ENCODE results near the gene SLC2A1. TPM values are rescaled to one million over a fixed set of nuclear protein-coding genes. Genes with fewer than 3 reads are reported as not detected.

SLC2A1 gene
- total RNA-seq, 2 experiments from 2014 or later = 105 to 114 TPM

DNA sequence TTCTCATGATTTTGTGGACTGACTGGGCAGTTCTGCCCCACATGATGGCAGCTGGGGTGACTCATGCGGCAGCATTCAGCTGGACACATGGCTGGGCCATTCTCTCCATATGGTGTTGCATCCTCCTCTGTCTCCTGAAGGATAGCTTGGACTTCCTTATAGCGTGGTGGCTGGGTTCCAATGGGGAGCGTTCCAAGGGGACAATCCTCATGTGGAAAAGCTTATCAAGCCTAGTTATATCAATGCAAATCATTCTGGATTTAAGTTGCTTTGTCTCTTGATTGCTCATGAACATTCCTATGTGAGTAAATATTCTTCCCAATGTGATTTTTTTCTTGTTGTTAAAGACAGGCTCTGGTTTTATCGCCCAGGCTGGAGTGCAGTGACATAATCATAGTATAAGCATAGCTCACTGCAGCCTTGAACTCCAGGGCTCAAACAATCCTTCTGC lies 13.2 kb upstream of the SLC2A1 start:
- Mint-ChIP-seq H3K9me3 (no peaks in the 10 kb centered on the region), H3K27me3 (no peaks in the 10 kb centered on the region), H3K4me1 (no peaks in the 10 kb centered on the region), H3K27ac (no peak overlapping the region), H3K36me3 (peaks cover 2% of the 10 kb centered on the region), H3K4me3 (no peak overlapping the region)
- no peak for DNase-seq

DNA sequence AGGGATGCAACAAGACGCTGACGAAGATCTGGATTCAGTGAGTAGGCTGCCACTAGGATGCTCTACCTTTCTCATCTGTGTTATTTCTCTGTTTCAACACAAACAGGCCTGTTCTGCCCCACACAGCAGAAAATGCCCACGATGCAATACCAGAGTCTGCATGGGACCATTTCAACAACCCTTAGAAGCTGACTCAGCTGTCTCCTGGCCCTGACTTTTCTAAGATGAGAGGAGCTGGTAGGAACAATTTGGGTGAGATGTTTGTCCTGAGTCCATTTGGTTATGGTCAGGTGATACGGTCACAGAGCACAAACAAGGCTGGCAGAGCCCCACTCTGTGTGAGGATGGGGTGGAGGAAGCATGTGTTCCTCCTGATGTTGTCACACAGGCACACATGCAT lies 11.5 kb upstream of the SLC2A1 start:
- Mint-ChIP-seq H3K4me1 (no peaks in the 10 kb centered on the region), H3K27me3 (no peaks in the 10 kb centered on the region), H3K36me3 (no peaks in the 10 kb centered on the region), H3K4me3 (no peak overlapping the region), H3K27ac (no peak overlapping the region), H3K9me3 (no peaks in the 10 kb centered on the region)
- DNase-seq = no peak

DNA sequence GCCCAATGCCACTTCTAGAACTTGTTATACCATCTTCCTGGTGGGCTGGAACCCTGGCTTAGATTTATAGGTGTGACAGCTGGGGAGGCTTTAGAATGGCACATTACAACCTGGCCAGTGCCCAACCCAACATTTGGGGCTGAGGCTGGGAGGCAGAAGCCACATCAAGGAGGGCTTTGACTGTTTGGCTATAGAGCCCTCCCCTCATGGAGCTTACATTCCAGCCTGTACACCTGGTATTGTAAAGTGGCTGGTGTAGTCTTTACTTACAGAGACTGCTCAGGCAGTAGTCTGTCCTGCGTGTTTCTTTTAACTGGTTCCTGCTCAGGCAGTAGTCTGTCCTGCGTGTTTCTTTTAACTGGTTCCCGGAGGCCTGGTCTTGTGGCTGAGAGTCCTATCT lies 10.0 kb upstream of the SLC2A1 start:
- H3K36me3 Mint-ChIP-seq = no peaks in the 10 kb centered on the region
- H3K27me3 Mint-ChIP-seq = no peaks in the 10 kb centered on the region
- H3K4me1 Mint-ChIP-seq = peaks cover under 1% of the 10 kb centered on the region
- H3K4me3 Mint-ChIP-seq = no peak overlapping the region
- no peaks in the 10 kb centered on the region for H3K9me3 Mint-ChIP-seq
- DNase-seq = no peak
- no peak overlapping the region for H3K27ac Mint-ChIP-seq

DNA sequence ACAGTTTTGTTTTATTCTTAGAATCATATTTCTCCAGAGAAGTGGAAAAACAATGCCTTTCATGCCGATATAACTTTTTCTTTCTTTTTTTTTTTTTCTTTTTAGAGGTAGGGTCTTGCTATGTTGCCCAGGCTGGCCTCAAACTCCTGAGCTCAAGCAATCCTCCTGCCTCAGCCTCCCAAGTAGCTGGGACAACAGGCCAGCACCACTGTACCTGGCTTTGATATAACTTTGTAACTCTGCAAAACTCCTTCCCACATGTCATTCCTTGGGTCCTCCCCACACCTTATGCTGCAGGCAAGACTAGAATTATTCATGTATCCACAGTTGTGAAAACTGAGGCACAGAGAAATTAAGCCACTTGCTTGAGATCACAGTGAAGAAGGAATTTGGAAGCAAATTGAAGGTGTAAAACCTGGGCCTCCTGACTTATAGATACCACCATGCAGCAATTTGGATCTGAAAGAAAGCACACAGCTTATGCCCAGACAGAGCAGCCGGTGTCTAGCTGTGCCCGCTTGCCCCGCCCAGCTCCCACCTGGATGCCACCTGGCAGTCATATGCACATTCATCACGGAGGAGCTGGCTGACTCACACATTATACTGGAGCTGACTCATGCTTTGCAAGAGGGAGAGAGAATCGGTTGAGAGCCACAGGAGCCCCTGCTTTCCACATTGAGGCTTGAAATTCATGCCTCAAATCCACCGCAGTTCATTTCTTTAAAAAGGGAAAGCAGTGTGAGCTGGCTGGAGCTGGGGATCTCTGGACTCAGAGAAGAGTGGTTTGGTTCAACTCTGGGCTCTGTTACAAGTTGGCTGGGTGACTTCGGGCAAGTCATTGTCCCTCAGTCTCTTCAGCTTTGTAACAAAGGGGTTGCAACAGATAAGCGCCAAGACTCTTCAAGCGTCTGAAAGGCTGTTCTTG lies 8.3 kb upstream of the SLC2A1 start:
- no peak overlapping the region for H3K4me3 Mint-ChIP-seq

DNA sequence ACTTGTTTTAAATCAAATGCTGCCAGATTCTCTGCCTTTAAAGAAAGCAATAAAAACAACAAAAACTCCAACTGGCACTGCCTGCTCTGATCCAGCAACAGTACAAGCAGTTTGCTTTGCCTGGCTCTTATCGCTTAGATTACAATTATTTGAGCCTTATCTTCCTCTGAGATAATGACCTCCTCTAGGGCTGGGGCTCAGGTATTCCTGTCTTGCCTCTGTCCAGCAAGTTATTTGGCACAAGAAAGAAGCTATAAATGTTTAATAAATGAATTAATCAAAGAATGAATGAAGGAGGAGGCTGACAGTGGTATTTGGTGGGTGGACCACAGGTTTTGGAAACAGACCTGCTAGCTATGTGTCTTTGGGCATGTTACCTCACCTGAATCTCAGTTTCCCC lies 6.7 kb upstream of the SLC2A1 start:
- Mint-ChIP-seq H3K4me3 (no peak overlapping the region), H3K4me1 (peaks cover 19% of the 10 kb centered on the region), H3K27me3 (no peaks in the 10 kb centered on the region), H3K9me3 (no peaks in the 10 kb centered on the region), H3K36me3 (no peaks in the 10 kb centered on the region), H3K27ac (no peak overlapping the region)
- no peak for DNase-seq

More for the DNA sequence above, 8.3 kb upstream of the SLC2A1 start:
- H3K27ac Mint-ChIP-seq = no peak overlapping the region
- H3K27me3 Mint-ChIP-seq = no peaks in the 10 kb centered on the region
- no peaks in the 10 kb centered on the region for H3K9me3 Mint-ChIP-seq
- H3K4me1 Mint-ChIP-seq = peaks cover 13% of the 10 kb centered on the region
- DNase-seq = no peak
- no peaks in the 10 kb centered on the region for H3K36me3 Mint-ChIP-seq

DNA sequence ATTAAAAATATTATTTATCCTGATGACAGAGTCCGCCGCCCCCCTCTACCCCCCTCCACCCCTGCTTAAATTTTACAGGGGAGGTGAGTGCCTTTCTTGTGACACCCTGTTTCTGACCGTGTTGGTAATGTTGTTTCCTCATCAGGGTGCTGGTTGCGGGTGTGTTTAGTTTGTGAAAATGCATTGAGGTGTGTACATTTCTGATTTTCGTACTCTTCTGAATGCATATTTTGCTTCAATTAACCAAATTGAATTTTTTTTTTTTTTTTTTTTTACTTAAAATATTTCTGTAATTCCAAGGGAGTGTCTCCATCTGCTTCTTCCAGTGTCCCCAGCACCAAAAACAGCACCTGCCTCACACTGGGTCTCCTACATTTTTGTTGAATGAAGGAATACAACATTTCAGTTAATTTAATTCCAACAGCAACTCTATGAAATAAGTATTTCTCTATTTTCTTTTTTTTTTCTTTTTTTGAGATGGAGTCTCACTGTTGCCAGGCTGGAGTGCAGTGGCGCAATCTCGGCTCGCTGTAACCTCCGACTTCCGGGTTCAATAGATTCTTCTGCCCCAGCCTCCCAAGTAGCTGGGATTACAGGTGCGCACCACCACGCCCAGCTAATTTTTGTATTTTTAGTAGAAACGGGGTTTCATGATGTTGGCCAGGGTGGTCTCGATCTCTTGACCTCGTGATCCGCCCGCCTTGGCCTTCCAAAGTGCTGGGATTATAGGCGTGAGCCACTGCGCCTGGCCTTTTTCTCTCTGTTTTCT lies 5.6 kb upstream of the SLC2A1 start:
- no peak overlapping the region for H3K4me3 Mint-ChIP-seq
- no peaks in the 10 kb centered on the region for H3K36me3 Mint-ChIP-seq
- H3K4me1 Mint-ChIP-seq = peaks cover 26% of the 10 kb centered on the region
- no peaks in the 10 kb centered on the region for H3K27me3 Mint-ChIP-seq
- no peaks in the 10 kb centered on the region for H3K9me3 Mint-ChIP-seq
- H3K27ac Mint-ChIP-seq = no peak overlapping the region
- DNase-seq = no peak

DNA sequence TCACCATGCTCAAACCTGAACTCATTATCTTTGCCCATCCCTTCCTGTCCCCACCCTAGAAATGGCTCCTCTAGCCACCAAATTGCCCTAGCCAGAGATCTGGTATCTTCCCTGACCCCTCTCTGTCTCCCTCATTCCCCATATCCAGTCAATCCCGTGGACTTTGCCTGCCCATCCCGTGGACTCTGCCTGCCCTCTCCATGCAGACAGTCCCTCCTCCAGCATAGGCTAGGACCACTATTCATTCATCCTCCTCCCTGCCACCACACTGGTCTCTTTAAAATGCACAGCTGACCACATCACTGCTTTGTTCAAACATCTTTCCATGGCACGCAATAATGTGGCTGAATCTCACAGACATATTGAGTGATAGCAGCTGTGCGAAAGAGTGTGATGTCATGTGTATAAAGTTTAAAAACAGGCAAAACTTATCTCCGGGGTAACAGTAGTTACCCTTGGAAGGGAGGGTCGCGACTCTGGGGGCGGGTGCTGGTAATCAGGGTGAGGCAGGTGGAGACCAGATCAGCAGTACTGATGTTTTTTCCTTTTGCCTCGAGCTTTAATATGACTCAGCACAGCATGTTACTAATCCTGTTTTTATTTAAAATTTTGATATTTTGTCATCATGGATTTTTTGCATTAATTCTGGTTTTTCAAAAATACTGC lies 4.8 kb upstream of the SLC2A1 start:
- peak overlapping the region; percentile 4 for H3K4me3 Mint-ChIP-seq
- H3K36me3 Mint-ChIP-seq = peaks cover 2% of the 10 kb centered on the region
- DNase-seq = peak; percentile 32
- H3K9me3 Mint-ChIP-seq = no peaks in the 10 kb centered on the region
- no peak overlapping the region for H3K27ac Mint-ChIP-seq
- peaks cover 3% of the 10 kb centered on the region for H3K27me3 Mint-ChIP-seq
- peaks cover 28% of the 10 kb centered on the region for H3K4me1 Mint-ChIP-seq

DNA sequence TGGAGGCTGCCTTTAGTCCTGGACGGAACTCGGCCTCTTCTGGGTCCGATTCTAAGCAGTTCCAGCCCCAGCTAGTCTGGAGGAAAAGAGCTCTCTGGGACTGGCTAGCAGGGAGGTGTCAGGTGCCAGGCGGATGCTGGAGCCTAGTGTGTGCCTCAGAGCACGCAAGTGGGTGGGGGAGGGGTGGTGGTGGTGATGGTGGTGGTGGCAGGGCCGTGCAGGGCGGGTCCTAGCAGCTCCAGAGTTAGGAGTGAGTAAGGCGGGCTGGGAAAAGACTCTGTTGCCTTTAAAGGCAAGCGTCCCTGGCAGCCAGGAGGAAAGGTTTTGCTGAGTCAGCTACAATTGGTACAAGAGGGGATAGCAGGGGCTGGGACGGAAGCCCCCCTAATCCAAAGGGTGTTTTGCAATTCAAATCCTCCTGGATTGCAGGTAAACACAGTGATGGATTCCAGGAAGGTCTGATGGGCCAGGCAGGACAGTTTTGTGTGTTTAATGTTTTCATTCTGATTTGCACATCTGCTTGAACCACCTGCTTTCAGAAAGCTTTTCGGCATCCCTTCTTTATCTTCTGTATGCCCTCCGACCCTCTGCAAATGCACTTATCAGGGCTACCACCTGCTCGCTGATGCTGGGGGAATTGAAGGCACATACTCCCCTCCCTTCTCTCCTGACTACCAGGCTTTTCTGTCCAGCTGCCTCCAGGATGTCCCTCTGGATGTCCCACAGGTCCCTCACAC lies 4.1 kb upstream of the SLC2A1 start:
- Mint-ChIP-seq H3K9me3 (no peaks in the 10 kb centered on the region), H3K4me1 (peaks cover 28% of the 10 kb centered on the region), H3K27me3 (peaks cover 4% of the 10 kb centered on the region), H3K4me3 (no peak overlapping the region), H3K27ac (no peak overlapping the region), H3K36me3 (peaks cover 2% of the 10 kb centered on the region)
- no peak for DNase-seq

DNA sequence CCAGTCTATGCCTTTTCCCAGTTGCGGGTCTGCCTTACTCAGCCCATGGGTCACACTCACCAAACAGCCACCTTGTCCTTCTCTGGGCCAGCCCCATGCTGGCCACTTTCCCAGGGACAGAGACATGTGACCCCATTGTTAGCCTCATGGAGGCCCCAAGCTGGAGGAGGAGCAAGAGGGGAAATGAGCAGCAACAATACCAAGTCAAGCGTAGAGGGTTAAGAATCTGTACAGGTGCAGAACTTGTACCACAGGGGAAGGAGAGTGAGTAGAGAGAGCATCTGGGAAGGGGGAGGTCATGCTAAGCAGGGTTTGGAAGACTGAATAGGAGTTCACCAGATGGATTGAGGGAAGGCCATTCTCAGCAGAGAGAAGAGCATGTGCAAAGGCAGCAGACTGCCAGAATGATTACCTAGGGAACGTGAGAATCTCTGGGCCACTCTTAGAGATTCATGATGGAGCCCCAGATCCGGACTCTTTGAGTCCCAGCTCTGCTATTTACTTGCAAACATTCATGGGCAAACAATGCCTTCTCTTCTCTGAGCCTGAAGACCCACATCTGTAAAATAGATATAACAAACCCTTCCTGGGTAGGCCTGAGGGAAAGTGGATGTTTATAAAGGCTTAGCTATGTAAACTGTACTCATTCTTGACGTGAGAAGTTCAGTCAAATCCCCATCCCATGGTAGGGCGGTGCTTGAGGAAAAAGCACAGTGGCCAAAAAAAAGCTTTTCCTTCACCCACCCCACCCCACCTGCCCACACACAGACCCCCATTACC lies 2.8 kb upstream of the SLC2A1 start:
- Mint-ChIP-seq H3K27me3 (peaks cover 4% of the 10 kb centered on the region), H3K36me3 (peaks cover 13% of the 10 kb centered on the region), H3K4me3 (no peak overlapping the region), H3K27ac (no peak overlapping the region), H3K4me1 (peaks cover 31% of the 10 kb centered on the region), H3K9me3 (no peaks in the 10 kb centered on the region)
- DNase-seq = no peak

DNA sequence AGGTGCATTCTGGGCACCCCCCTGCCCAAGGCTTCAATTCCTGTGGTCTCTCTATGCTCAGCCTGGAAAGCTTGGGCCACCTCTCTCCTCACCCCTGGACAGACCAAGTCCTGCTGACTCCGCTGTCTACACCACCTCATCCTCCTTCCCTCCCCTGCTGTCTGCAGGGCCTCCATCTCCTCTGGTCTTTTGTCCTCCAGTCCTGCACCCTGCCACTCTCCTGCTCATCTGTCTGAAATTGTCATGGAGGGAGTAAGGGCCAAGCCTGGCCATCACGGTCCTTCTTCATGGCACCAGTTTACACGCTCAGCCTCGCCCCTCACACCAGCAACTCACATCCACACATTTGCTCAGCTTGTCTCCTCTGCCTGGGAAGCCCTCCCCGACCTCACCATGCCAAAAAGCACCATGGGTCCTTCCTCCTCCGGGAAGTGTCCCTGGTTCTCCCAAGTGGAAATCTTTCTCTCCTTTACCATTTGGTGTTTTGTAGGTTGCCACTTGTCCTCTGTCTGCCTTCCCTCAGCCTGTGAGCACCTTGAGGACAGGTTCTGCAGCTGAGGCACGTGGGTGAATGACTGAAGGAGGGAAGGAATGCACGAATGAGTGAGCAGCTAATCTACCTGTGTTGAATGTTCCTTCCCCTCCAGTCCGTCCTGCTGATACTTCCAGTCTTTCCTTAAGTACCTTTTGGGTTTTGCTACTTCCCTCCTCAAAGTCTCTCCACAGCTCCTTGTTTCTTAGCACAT lies 2.1 kb upstream of the SLC2A1 start:
- no peak for DNase-seq
- Mint-ChIP-seq H3K9me3 (no peaks in the 10 kb centered on the region), H3K36me3 (peaks cover 17% of the 10 kb centered on the region), H3K4me1 (peaks cover 35% of the 10 kb centered on the region), H3K27me3 (peaks cover 4% of the 10 kb centered on the region), H3K27ac (no peak overlapping the region), H3K4me3 (peak overlapping the region; percentile 32)

DNA sequence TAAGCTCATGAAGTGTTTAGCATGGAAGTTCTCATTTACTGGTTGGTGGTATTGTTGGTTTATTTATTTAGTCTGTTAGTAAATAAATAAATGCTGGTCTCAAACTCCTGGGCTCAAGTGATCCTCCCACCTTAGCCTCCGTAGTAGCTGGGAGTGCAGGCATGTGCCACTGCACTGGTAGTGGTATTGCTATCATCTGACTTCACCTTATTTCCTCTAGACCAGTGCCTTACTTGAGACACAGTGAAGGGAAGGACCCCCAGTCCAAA lies 1.4 kb upstream of the SLC2A1 start:
- H3K27me3 Mint-ChIP-seq = peaks cover 4% of the 10 kb centered on the region
- no peak overlapping the region for H3K27ac Mint-ChIP-seq
- no peak for DNase-seq
- peaks cover 24% of the 10 kb centered on the region for H3K36me3 Mint-ChIP-seq
- H3K4me1 Mint-ChIP-seq = peaks cover 41% of the 10 kb centered on the region
- no peak overlapping the region for H3K4me3 Mint-ChIP-seq
- H3K9me3 Mint-ChIP-seq = no peaks in the 10 kb centered on the region

DNA sequence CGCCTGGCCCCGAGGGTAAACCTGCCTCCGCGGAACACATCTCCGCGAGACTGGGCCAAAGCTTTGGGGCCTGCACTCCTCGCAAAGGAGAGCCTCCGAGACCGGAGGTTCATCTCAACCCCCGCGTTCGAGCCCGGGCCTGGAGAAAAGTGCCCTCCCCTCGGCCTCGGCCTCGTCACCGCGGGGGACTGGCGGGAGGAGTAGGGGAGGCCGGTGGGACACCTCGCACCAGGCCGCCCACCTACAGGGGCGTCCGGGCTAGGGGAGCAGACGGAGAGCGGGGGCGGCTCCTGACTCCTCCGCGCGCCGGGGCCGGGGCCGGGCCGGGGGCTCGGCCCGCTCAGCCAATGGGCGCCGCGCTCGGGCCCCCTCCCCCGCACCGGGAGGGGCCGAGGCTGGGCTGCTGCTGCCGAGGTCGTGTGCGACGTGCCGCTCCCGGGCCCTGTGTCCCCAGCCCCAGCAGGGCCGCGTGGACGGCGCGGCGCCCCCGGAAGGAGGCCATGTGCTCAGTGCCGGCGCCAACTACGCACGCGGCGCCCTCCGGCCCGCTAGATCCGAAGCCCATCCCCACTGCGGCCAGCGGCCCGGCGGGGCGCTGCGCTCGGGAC lies 684 bp downstream of the SLC2A1 start:
- Mint-ChIP-seq H3K4me1 (peaks cover 51% of the 10 kb centered on the region), H3K27me3 (peaks cover 4% of the 10 kb centered on the region), H3K36me3 (peaks cover 32% of the 10 kb centered on the region), H3K4me3 (peak overlapping the region; percentile 98), H3K27ac (peak overlapping the region; percentile 91), H3K9me3 (no peaks in the 10 kb centered on the region)
- DNase-seq = peak; percentile 82

DNA sequence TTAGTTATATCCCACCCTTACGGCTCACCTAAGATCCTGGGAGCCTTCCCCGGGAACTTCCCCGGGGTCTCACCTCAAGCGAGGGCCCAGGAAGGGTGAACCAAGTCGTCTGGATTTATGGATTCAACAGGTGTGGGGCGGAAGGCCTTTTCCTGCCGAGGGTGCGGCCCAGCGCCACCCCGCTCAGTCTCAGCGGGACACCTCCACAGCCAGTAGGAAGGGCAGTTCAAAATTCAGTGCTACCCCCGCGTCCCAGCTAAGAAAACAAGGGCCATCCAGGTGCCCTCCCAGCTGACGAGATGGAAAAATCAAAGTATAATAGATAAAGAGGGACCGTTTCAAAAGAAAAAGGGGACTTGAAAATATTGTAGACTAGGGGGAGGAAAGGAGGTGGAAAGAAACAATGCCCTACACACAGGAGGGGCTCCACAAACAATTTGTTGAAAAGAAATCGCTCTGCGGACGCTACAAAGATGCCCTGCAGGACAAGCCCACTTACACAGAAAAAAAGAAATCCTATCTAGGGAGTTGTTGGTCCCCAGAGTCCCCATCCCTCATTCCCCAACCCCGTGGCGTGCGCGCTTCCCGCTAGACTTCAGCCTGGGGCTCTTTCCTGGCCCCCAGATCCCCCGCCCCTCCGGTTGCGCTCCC lies 1.3 kb downstream of the SLC2A1 start:
- DNase-seq = no peak
- peak overlapping the region; percentile 91 for H3K27ac Mint-ChIP-seq
- peak overlapping the region; percentile 98 for H3K4me3 Mint-ChIP-seq
- peaks cover 32% of the 10 kb centered on the region for H3K36me3 Mint-ChIP-seq
- H3K4me1 Mint-ChIP-seq = peaks cover 53% of the 10 kb centered on the region
- no peaks in the 10 kb centered on the region for H3K9me3 Mint-ChIP-seq
- peaks cover 4% of the 10 kb centered on the region for H3K27me3 Mint-ChIP-seq

All from activated naive CD8-positive, alpha-beta T cell treated with anti-CD3 and anti-CD28 coated beads for 36 hours (primary cell).